GM20000 (cell line): Measurements from ENCODE around the gene FLNB.

ENCODE experiments used
- DNase-seq: peaks from one replicate; pipeline ENCODE4 v3.0.0; 2012; ENCODE audit warnings: low spot score
- CTCF ChIP-seq: IDR thresholded peaks from 2 replicates; pipeline ENCODE4 v1.5.1; 2012; ENCODE audit warnings: mild to moderate bottlenecking, control low read depth; ENCODE audit errors: extremely low read depth, missing control alignments

The FLNB gene

GRCh38 chr3:58177747-58178527, 169.7 kb downstream of the FLNB start:
- TF ChIP-seq CTCF, result peak; percentile 88
- peak; percentile 80 for DNase-seq

GRCh38 chr3:58178528-58179234, 170.5 kb downstream of the FLNB start:
- no peak for TF ChIP-seq CTCF
- no peak for DNase-seq

- TF ChIP-seq CTCF, result no peak
- no peak for DNase-seq
These were observed 171.2 kb downstream of the FLNB start for GRCh38 chr3:58179235-58180098.

GRCh38 chr3:58180099-58180880, 172.1 kb downstream of the FLNB start:
- DNase-seq, result no peak
- no peak for TF ChIP-seq CTCF

- no peak for DNase-seq
- no peak for TF ChIP-seq CTCF
These were observed 172.8 kb downstream of the FLNB start for GRCh38 chr3:58180940-58181587.

- no peak for TF ChIP-seq CTCF
- DNase-seq, result no peak
These were observed 175.0 kb downstream of the FLNB start for GRCh38 chr3:58183221-58183620.
